Neural cell (in vitro differentiated cells): ENCODE data around the gene OGDH. TPM values are rescaled to one million over a fixed set of nuclear protein-coding genes. Genes with fewer than 3 reads are reported as not detected.

Source experiments
- H2AFZ ChIP-seq: fragments of 200-600, 300-800 bp; sonication (generic), shearing (Covaris generic); 2 replicates; pipeline ENCODE4 v1.6.0; 2014; ENCODE audit warnings: low read depth, mild to moderate bottlenecking, antibody characterized with exemption, low read length, moderate library complexity
- H3F3A ChIP-seq: fragments of 200-600 bp; shearing (Covaris generic); 2 replicates; pipeline ENCODE4 v1.6.1; 2016; ENCODE audit warnings: mild to moderate bottlenecking, moderate library complexity, mixed read lengths, antibody characterized with exemption, low read length; ENCODE audit not compliant: insufficient read depth, poor library complexity, severe bottlenecking
- H3K27ac ChIP-seq: fragments of 200-600, 300-800 bp; sonication (generic), shearing (Covaris generic); 2 replicates; pipeline ENCODE4 v1.5.1; 2014; ENCODE audit warnings: mild to moderate bottlenecking, low read length, moderate library complexity
- H3K27me3 ChIP-seq: fragments of 300-800, 200-600 bp; sonication (generic), shearing (Covaris generic); 2 replicates; pipeline ENCODE4 v1.6.0; 2014; ENCODE audit warnings: mild to moderate bottlenecking, low read depth, low read length, moderate library complexity; ENCODE audit not compliant: insufficient read depth
- H3K36me3 ChIP-seq: fragments of 300-800, 200-600 bp; sonication (generic), shearing (Covaris generic); 2 replicates; pipeline ENCODE4 v1.5.1; 2014; ENCODE audit warnings: mild to moderate bottlenecking, antibody characterized with exemption, low read length, moderate library complexity; ENCODE audit not compliant: insufficient read depth
- H3K4me2 ChIP-seq: fragments of 300-800, 200-600 bp; sonication (generic), shearing (Covaris generic); 2 replicates; pipeline ENCODE4 v1.6.0; 2014; ENCODE audit warnings: mild to moderate bottlenecking, low read length
- H3K4me3 ChIP-seq: fragments of 300-800, 200-600 bp; sonication (generic), shearing (Covaris generic); 2 replicates; pipeline ENCODE4 v1.5.1; 2014; ENCODE audit warnings: mild to moderate bottlenecking, low read length, moderate library complexity
- H3K79me2 ChIP-seq: fragments of 200-600 bp; shearing (Covaris generic); replicated peaks from 2 replicates; pipeline ENCODE4 v1.6.0; 2014; ENCODE audit warnings: mild to moderate bottlenecking, low read length, moderate library complexity; ENCODE audit not compliant: insufficient read depth
- H3K9ac ChIP-seq: fragments of 300-800, 200-600 bp; sonication (generic), shearing (Covaris generic); 2 replicates; pipeline ENCODE4 v1.6.1; 2016; ENCODE audit warnings: mild to moderate bottlenecking, low read length, mixed read lengths
- H3K9me2 ChIP-seq: fragments of 200-600 bp; shearing (Covaris generic); 2 replicates; pipeline ENCODE4 v1.6.1; 2016; ENCODE audit warnings: mild to moderate bottlenecking, low read length, mixed read lengths; ENCODE audit not compliant: insufficient read depth
- H3K9me3 ChIP-seq: fragments of 200-600, 300-800 bp; sonication (generic), shearing (Covaris generic); 2 replicates; pipeline ENCODE4 v1.6.1; 2016; ENCODE audit warnings: mild to moderate bottlenecking, mixed run types, low read length, moderate library complexity, mixed read lengths
- H4K20me1 ChIP-seq: fragments of 200-600 bp; shearing (Covaris generic); 2 replicates; pipeline ENCODE4 v1.6.1; 2016; ENCODE audit warnings: mild to moderate bottlenecking, mixed run types; ENCODE audit not compliant: insufficient read depth
- CTCF ChIP-seq: fragments of 450-650 bp; IDR thresholded peaks from 2 replicates; pipeline ENCODE4 v1.5.1; 2014; ENCODE audit warnings: antibody characterized with exemption, mild to moderate bottlenecking, moderate library complexity; ENCODE audit not compliant: poor library complexity, severe bottlenecking
- EP300 ChIP-seq: fragments of 450-650 bp; conservative IDR thresholded peaks from 2 replicates; pipeline ENCODE4 v1.6.1; 2014; ENCODE audit warnings: antibody characterized with exemption, mild to moderate bottlenecking, moderate library complexity; ENCODE audit not compliant: poor library complexity, severe bottlenecking
- EZH2 ChIP-seq: fragments of 200-600, 300-800 bp; shearing (Covaris generic), sonication (generic); IDR thresholded peaks from 2 replicates; pipeline ENCODE4 v1.6.1; 2014; ENCODE audit warnings: antibody characterized with exemption, low read length, borderline replicate concordance, mild to moderate bottlenecking; ENCODE audit not compliant: insufficient read depth, poor library complexity, severe bottlenecking
- MXI1 ChIP-seq: fragments of 450-650 bp; conservative IDR thresholded peaks from 2 replicates; pipeline ENCODE4 v1.6.1; 2014; ENCODE audit warnings: antibody characterized with exemption, mild to moderate bottlenecking; ENCODE audit not compliant: poor library complexity, severe bottlenecking
- POLR2AphosphoS5 ChIP-seq: IDR thresholded peaks from 2 replicates; pipeline ENCODE4 v1.6.1; 2012
- RAD21 ChIP-seq: fragments of 450-650 bp; conservative IDR thresholded peaks from 2 replicates; pipeline ENCODE4 v1.6.1; 2014; ENCODE audit warnings: antibody characterized with exemption, mild to moderate bottlenecking, moderate library complexity
- REST ChIP-seq: IDR thresholded peaks from 2 replicates; pipeline ENCODE4 v1.6.1; 2012; ENCODE audit warnings: borderline replicate concordance
- SMC3 ChIP-seq: fragments of 450-650 bp; conservative IDR thresholded peaks from 2 replicates; pipeline ENCODE4 v1.6.1; 2014; ENCODE audit warnings: antibody characterized with exemption, mild to moderate bottlenecking, moderate library complexity; ENCODE audit not compliant: poor library complexity
- TAF1 ChIP-seq: IDR thresholded peaks from 2 replicates; pipeline ENCODE4 v1.6.1; 2012; ENCODE audit warnings: low read depth
- polyA plus RNA-seq: library from polyadenylated mRNA; depleted of rRNA; stranded (reverse); fragments of >200 nt; gene quantifications from 2 replicates; pipeline ENCODE4 v1.2.3, GENCODE V29; 2014

Gene OGDH
- polyA plus RNA-seq, 1 donor from 2014 or later: 16.9 TPM

- no peak overlapping the region for H3K27ac ChIP-seq
Measured at GRCh38 chr7:44695756-44696155, 89.3 kb downstream of the OGDH start.

GRCh38 chr7:44696728-44697127 lies 90.3 kb downstream of the OGDH start:
- Histone ChIP-seq H3K4me3 (no peak overlapping the region), H3K9me3 (no peaks in the 10 kb centered on the region), H2AFZ (no peak overlapping the region), H3F3A (no peaks in the 10 kb centered on the region), H3K27ac (no peak overlapping the region), H3K79me2 (no peaks in the 10 kb centered on the region), H4K20me1 (no peaks in the 10 kb centered on the region), H3K36me3 (no peaks in the 10 kb centered on the region), H3K27me3 (no peaks in the 10 kb centered on the region), H3K9me2 (no peaks in the 10 kb centered on the region), H3K4me2 (no peak overlapping the region), H3K9ac (no peak overlapping the region)
- TF ChIP-seq RAD21 (no peak), EZH2 (no peak), MXI1 (no peak), TAF1 (no peak), EP300 (no peak), REST (no peak), CTCF (no peak), SMC3 (no peak), POLR2AphosphoS5 (no peak)

More at GRCh38 chr7:44695756-44696155, 89.3 kb downstream of the OGDH start:
- Histone ChIP-seq H3K9me2 (no peaks in the 10 kb centered on the region), H3K9me3 (no peaks in the 10 kb centered on the region), H3K9ac (no peak overlapping the region), H3K79me2 (no peaks in the 10 kb centered on the region), H4K20me1 (no peaks in the 10 kb centered on the region), H3K4me3 (no peak overlapping the region), H3F3A (no peaks in the 10 kb centered on the region), H2AFZ (no peak overlapping the region), H3K36me3 (no peaks in the 10 kb centered on the region), H3K4me2 (no peak overlapping the region), H3K27me3 (no peaks in the 10 kb centered on the region)
- no peak for TF ChIP-seq RAD21
- TF ChIP-seq MXI1: no peak
- TF ChIP-seq REST: no peak
